HG02870 (cell line): ENCODE results near the gene MSI2.

Experiments
- ATAC-seq: cut with Tn5 transposase; IDR thresholded peaks from one replicate; pipeline ENCODE4 v1.9.1; 2021; ENCODE audit warnings: mild to moderate bottlenecking, moderate library complexity; ENCODE audit not compliant: unreplicated experiment

The MSI2 gene

DNA sequence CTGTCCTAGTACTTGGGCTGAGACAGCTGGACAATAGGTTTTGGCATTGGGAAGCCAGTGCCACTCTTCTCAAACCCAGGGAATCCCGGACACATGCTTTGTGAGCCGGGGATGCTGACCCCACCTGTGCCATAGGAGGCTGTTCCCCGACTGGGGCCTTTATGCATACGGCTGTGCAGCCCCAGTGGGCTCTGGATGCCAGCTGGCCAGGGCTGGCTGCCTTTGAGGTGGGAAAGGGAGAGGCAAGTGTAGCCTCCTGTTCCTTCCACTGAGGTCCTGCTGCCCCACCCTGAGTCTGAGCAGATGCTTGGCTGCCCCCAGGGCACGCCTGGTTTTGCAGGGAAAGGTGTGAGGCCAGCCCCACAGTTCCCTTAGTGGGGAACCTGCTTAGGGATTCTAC, 383.1 kb downstream of the MSI2 start:
- no peak for ATAC-seq

GRCh38 chr17:57640079-57640478, 383.8 kb downstream of the MSI2 start:
- no peak for ATAC-seq

DNA sequence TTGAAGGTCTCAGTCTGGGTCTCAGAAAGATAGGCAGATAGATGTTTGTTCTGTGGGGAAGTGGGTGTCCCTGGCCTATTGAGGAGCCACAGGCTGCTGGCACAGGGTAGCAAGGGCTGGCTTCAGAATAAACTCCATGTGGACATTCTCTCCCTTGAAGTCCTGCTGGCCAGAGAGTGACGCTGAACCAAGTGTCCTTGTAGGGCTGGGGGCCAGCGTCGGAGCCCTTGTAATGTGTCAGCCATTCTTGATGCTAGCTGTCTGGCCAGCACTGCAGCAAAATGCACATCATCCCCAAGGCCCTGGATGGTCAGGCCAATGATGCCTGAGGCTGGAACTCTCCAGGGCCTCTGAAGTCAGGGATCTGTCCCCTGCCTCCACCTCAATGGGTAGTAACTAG, 385.4 kb downstream of the MSI2 start:
- ATAC-seq, result no peak

GRCh38 chr17:57643062-57643461, 386.7 kb downstream of the MSI2 start:
- ATAC-seq, result no peak

DNA sequence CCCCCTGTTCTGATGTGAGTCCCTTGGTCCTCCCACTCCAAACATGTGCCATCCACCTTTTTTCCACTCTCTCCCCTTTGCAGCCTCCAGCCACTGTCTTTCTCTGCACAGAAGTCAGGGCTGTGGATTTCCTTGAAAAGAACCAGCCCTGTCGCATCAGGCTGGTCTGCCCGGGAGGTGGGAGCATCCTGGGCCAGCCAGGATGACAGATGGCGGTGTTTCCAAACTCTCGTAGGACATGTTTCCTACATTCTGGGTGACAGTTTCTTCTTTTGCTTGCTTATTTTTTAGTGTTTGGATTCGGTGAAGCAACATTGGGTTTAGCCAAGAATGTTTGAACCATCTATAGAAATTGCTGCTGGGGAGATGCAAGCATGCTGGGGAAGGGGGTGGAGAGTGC, 388.0 kb downstream of the MSI2 start:
- ATAC-seq, result no peak

DNA sequence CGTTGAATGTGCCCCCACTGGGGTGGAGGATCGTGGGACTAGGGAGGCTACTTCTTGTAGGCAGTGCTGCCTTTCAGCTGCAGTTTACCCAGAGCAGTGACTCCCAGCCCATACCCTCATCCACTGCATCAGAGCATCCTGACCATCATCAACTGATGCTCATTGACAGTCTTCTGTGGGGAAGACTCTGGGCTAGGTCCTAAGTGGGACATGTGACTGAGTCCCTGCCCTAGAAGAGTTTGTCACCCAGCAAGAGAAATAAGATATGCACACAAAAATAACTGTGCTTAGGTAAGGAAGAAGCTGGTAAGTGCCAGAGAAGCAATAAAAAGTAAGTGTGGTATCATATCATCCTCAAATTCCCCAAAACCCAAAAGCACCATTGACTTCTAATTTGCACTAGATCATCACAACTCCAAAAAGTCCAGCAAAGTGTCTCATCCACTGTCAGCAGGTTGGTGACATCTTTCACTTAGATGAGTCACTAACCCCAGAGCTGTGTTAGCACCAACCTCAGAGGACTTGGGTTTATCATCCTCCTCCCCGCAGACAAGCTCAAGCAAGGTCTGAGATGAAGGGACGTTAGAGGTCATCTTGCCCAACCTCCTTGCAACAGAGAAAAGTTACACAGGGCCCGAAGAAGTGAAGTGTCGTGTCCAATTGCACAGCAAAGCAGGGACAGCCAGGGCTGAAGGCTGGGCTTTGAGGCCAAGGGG, 389.8 kb downstream of the MSI2 start:
- no peak for ATAC-seq

GRCh38 chr17:57648720-57649119, 392.4 kb downstream of the MSI2 start:
- no peak for ATAC-seq

DNA sequence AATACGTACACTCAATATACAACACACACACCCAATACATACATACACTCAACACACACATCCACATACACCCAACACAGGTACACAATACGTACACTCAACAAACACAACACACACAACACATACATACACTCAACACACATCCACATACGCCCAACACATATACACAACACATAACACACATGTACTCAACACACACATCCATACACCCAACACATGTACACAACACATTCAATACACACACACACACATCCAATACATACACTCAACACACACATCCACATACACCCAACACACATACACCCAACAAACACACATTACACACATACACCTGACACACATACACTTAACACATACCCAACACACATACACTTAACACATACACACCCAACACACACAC, 392.9 kb downstream of the MSI2 start:
- ATAC-seq, result no peak

DNA sequence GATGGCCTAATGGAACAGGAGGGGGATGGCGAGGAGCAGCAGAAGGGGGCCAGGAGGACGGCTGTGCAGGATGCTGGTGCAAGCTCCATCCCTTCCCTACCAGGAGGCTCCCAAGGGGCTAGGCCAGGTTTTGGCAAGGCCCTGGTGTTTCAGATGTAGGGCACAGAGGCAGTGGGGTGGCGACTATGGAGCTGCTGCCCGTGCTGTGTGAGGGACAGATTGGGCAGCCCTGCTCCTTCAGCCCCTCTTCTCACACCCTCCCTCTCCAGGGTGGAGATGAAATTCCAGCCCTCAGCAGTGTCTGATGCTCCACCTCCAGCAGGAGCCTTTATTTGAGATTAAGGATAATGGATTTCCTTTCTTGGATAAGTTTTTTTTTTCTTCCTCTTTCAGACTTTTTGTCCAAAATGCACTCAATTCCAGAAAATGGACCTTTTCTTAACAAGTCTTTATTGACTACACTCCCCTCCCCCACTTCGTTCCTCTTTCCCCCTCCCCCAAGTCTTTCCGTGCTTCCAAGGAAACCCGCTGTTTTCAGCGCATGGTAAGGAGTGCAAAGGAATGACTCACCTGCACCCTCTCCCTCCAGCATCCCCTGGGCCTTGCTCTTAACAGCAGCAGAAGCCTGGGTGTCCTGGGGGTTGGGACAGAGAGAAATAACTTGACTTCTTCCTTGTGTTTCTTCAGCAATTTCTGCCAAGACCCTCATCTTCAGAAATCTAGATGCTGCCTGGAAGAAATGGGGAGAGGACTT, 393.6 kb downstream of the MSI2 start:
- no peak for ATAC-seq

DNA sequence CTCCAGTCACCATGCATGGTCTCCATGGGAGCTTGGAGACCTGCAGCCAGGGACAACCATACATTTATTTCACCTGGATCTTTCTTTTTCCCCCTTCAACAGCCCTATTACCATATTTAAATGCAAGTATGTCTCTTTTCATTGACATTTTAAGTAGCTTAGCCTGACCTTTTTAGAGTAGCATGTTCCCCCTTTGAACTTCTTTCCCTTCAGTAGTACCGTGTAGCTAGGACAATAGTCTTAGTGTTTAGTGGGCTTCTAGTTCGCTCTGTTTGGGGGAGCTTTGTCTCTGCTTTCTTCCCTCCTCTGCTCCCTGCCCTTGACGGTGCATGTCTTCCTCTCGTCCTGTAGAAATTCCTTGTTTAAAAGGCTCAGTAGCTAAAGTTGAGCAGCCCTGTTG, 394.2 kb downstream of the MSI2 start:
- ATAC-seq, result no peak

- ATAC-seq, result no peak
These were observed 395.1 kb downstream of the MSI2 start for GRCh38 chr17:57651451-57651850.

- no peak for ATAC-seq
These were observed 395.7 kb downstream of the MSI2 start for GRCh38 chr17:57651996-57652395.

GRCh38 chr17:57652811-57653210, 396.5 kb downstream of the MSI2 start:
- ATAC-seq, result no peak

DNA sequence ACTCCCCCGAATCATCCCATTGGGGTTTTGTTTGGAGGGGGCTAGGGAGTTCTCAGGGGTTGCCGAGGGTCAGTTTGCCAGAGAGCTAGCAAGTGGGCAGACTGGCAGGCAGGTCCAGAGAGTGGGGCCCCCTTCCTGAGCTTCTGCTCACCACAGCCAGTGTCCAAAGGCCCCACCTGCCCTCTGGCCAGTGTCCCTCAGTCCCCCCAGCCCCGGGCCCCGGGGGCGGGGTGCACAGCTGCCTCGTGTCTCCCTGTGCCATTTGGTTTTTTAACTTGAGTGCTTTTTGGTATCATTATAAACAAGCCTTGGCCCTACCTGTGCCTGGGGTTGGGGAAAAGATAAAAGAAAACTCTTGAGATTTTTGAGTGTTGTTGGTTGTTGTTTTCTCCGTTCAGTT, 397.0 kb downstream of the MSI2 start:
- no peak for ATAC-seq

GRCh38 chr17:57654040-57654775, 397.9 kb downstream of the MSI2 start:
- ATAC-seq, result no peak

- ATAC-seq, result no peak
These were observed 399.2 kb downstream of the MSI2 start for GRCh38 chr17:57655553-57655952.

DNA sequence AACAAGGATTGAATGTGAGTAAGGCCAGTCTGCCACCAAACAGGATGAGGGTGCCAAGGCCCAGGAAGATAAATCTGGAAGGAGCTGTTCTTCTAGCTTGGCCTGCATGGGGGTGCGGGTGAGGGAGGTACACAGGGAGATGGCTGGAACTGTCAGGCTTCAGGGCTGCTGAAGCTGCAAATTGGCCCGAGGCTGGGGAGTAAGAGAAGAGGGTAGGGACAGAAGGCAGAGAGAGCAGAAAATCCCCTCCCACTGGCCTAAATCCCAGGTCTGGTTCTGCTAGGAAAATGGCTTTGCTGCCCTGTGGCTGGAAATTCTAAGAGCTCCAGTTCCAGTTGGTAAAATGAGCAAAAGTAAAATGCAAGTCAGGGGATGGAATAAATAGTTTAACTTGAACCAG, 400.9 kb downstream of the MSI2 start:
- no peak for ATAC-seq

- ATAC-seq, result no peak
These were observed 405.7 kb downstream of the MSI2 start for GRCh38 chr17:57662041-57662440.

DNA sequence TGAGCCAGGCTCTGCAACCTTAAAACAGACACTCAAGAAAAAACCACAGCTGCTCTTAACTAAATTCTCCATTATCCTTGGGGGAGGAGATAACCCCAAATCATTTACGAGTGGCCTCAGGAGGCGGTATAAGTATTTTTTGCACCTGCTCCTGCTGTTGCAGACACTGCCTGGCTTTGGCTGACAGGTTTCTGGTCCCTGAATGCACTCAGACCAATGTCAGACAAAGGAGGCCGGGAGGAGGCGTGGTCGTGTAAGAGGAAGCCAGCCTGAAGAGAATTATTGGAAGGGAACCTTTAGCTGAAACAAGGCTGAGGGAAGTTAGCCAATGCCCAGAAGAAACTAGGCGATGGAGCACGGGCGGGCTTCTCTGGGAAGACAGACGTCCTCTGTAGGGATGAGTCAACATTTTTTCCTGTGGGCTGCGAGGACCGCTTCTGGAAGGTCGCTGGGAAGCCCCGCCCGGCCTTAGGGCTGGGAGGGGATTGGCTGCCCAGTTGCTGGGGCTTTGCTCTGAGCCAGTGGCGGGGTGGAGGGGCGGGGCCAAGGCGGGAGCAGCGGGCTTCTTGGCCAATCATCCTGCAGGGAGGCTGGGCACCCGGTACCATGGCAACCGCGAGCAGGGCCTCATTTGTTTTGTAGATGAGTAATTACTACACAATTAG, 406.5 kb downstream of the MSI2 start:
- no peak for ATAC-seq

- no peak for ATAC-seq
These were observed 407.2 kb downstream of the MSI2 start for GRCh38 chr17:57663326-57664070.

GRCh38 chr17:57665128-57665527, 408.8 kb downstream of the MSI2 start:
- no peak for ATAC-seq
